Gastroesophageal sphincter (tissue), 3 donors: ENCODE measurements around the gene SORCS3.

Experiments used
- POLR2A ChIP-seq, 2 donors: fragments of 450-650 bp; IDR thresholded peaks; one replicate each; pipeline ENCODE4 v1.6.1; 2017; ENCODE audit warnings: antibody characterized with exemption in 2 of 2, mild to moderate bottlenecking in 2 of 2, moderate library complexity in 1 of 2
- POLR2AphosphoS5 ChIP-seq: sonication (generic); formaldehyde crosslinking; IDR thresholded peaks from one replicate; pipeline ENCODE4 v1.6.1; 2017; ENCODE audit warnings: antibody characterized with exemption
- TF ChIP-seq, protein P1 (sequence below), 4 experiments: fragments of 200-600 bp in 2 of 4; fragments of 450-650 bp in 2 of 4; sonication (generic) in 1 of 4; IDR thresholded peaks; one replicate each; pipeline ENCODE4 v1.5.1; 2017 to 2019; ENCODE audit warnings: antibody characterized with exemption in 4 of 4, mild to moderate bottlenecking in 2 of 4, moderate library complexity in 2 of 4

DNA sequence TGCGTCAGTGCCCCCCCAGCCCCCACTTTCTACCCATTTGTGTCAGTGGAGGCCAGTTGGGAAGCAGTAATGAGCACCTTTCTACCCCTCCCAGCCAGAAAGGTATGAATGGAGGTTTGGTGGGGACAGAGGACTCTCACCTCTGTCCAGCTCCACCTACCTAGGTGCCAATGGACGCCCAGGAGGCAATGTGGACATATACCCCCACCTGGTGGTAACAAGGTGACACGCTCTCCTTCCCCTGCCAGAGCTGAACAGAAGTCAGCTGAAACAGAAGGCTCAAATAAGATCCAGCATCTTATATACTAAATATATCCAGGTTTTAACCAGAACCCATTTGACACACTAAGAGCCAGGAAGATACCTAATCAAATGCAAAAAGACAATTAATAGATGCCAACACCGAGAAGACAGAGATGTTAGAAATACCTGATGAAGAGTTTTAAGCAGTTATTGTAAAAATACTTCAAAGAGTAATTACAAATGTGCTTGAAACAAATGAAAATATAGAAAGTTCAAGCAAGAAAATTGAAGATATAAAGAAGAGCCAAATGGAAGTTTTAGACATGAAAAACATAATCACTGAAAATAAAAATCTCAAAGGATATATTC, 18.4 kb upstream of the SORCS3 start:
- TF ChIP-seq, protein P1, sequence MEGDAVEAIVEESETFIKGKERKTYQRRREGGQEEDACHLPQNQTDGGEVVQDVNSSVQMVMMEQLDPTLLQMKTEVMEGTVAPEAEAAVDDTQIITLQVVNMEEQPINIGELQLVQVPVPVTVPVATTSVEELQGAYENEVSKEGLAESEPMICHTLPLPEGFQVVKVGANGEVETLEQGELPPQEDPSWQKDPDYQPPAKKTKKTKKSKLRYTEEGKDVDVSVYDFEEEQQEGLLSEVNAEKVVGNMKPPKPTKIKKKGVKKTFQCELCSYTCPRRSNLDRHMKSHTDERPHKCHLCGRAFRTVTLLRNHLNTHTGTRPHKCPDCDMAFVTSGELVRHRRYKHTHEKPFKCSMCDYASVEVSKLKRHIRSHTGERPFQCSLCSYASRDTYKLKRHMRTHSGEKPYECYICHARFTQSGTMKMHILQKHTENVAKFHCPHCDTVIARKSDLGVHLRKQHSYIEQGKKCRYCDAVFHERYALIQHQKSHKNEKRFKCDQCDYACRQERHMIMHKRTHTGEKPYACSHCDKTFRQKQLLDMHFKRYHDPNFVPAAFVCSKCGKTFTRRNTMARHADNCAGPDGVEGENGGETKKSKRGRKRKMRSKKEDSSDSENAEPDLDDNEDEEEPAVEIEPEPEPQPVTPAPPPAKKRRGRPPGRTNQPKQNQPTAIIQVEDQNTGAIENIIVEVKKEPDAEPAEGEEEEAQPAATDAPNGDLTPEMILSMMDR (IDR thresholded peaks at IDR 0.05): no peak
- TF ChIP-seq POLR2AphosphoS5: no peak
- no peak for TF ChIP-seq POLR2A (IDR thresholded peaks at IDR 0.05)
